PC-3 (cell line): ENCODE results near the gene MBOAT1. TPM values are rescaled to one million over a fixed set of nuclear protein-coding genes. Genes with fewer than 3 reads are reported as not detected.

Experiments
- ATAC-seq: fragments of 200-7000 bp; cut with Tn5 transposase; 2 replicates; pipeline ENCODE4 v1.9.1; 2020; ENCODE audit warnings: mild to moderate bottlenecking, moderate library complexity
- BruUV-seq: library from RNA; stranded (reverse); fragments of 400-500 nt; replicated peaks from 2 replicates; lab custom pipeline; 2021; lab: Mats Ljungman, UMichigan
- CTCF ChIA-PET: fragments of 300-600 bp; sonication (Branson Sonifier 250); formaldehyde crosslinking; loops from one replicate; lab custom pipeline; 2022; ENCODE audit warnings: antibody characterized with exemption; lab: Charles Lee
- POLR2A ChIA-PET: fragments of 300-600 bp; sonication (Branson Sonifier 250); formaldehyde crosslinking; loops from one replicate; lab custom pipeline; 2022; ENCODE audit warnings: antibody characterized with exemption; ENCODE audit not compliant: unreplicated experiment; lab: Charles Lee
- DNase-seq: peaks from one replicate; pipeline ENCODE4 v3.0.0-alpha.2; 2015
- H2AFZ ChIP-seq: fragments of 300-600 bp; sonication (generic); 2 replicates; pipeline ENCODE4 v1.6.0; 2016; ENCODE audit warnings: antibody characterized with exemption, low read length
- H3F3A ChIP-seq: fragments of 300-600 bp; sonication (generic); one replicate; pipeline ENCODE4 v1.6.0; 2017; ENCODE audit warnings: antibody characterized with exemption, low read length, control low read depth, mild to moderate bottlenecking; ENCODE audit not compliant: unreplicated experiment
- H3K27ac ChIP-seq: fragments of 300-600 bp; sonication (generic); 2 replicates; pipeline ENCODE4 v1.5.1; 2016; ENCODE audit warnings: mild to moderate bottlenecking, low read length
- H3K27me3 ChIP-seq: fragments of 300-600 bp; sonication (generic); 2 replicates; pipeline ENCODE4 v1.6.1; 2016; ENCODE audit warnings: low read length, mixed read lengths
- H3K36me3 ChIP-seq: fragments of 300-600 bp; sonication (generic); 2 replicates; pipeline ENCODE4 v1.6.1; 2016; ENCODE audit warnings: low read depth, mixed run types, low read length, mixed read lengths
- H3K4me1 ChIP-seq: fragments of 300-600 bp; sonication (generic); 2 replicates; pipeline ENCODE4 v1.5.1; 2016; ENCODE audit warnings: low read length; ENCODE audit not compliant: insufficient read depth
- H3K4me2 ChIP-seq: fragments of 300-600 bp; sonication (generic); 2 replicates; pipeline ENCODE4 v1.6.0; 2016; ENCODE audit warnings: low read length
- H3K4me3 ChIP-seq: fragments of 300-600 bp; sonication (generic); 2 replicates; pipeline ENCODE4 v1.5.1; 2016; ENCODE audit warnings: mild to moderate bottlenecking, low read length, mixed read lengths
- H3K79me2 ChIP-seq: fragments of 300-600 bp; sonication (generic); 2 replicates; pipeline ENCODE4 v1.6.1; 2017; ENCODE audit warnings: low read length, mixed read lengths
- H3K9ac ChIP-seq: fragments of 300-600 bp; sonication (generic); 2 replicates; pipeline ENCODE4 v1.6.0; 2016; ENCODE audit warnings: mild to moderate bottlenecking, low read length
- H3K9me2 ChIP-seq: fragments of 300-600 bp; sonication (generic); replicated peaks from 2 replicates; pipeline ENCODE4 v1.6.1; 2016; ENCODE audit warnings: mixed run types, low read length, mixed read lengths
- H3K9me3 ChIP-seq: fragments of 300-600 bp; sonication (generic); 2 replicates; pipeline ENCODE4 v1.6.1; 2016; ENCODE audit warnings: low read length, mixed read lengths
- H4K20me1 ChIP-seq: fragments of 300-600 bp; sonication (generic); 2 replicates; pipeline ENCODE4 v1.6.1; 2016; ENCODE audit warnings: low read length, mixed read lengths
- CTCF ChIP-seq: fragments of 300-600 bp; sonication (generic); conservative IDR thresholded peaks from 2 replicates; pipeline ENCODE4 v1.5.1; 2017; ENCODE audit warnings: antibody characterized with exemption, low read depth, mild to moderate bottlenecking, low read length
- EZH2 ChIP-seq: fragments of 300-600 bp; sonication (generic); IDR thresholded peaks from one replicate; pipeline ENCODE4 v1.6.1; 2017; ENCODE audit warnings: antibody characterized with exemption, mild to moderate bottlenecking, low read length; ENCODE audit not compliant: unreplicated experiment
- EZH2phosphoT487 ChIP-seq: fragments of 300-600 bp; sonication (generic); IDR thresholded peaks from 2 replicates; pipeline ENCODE4 v1.6.1; 2018; ENCODE audit warnings: mild to moderate bottlenecking, antibody characterized with exemption, low read length, borderline replicate concordance
- intact Hi-C: fragments of 100-400 bp; cut with micrococcal nuclease; formaldehyde crosslinking; loops from 2 replicates; pipeline ENCODE4 v1.9.0; 2023
- total RNA-seq: library from RNA; depleted of rRNA; stranded (reverse); fragments of >200 nt; gene quantifications from 2 replicates; pipeline ENCODE4 v1.2.3, GENCODE V29; 2014

The MBOAT1 gene
- total RNA-seq, 1 experiment from 2014 or later, result 8.4 TPM

GRCh38 chr6:20213271-20213798 lies 1.1 kb upstream of the MBOAT1 start:
- peak overlapping the region; percentile 74 for H3K27ac ChIP-seq
- no peaks in the 10 kb centered on the region for H3K9me2 ChIP-seq
- intact Hi-C loops, result loop anchor here (2.0 to 10.0 kb wide), 4 partner anchors 74 to 321 kb away; partner anchors contain the start of genes CDKAL1 and E2F3
- peaks cover 27% of the 10 kb centered on the region for H3K79me2 ChIP-seq
- ATAC-seq (no peak), DNase-seq (no peak)
- peak overlapping the region; percentile 95 for H2AFZ ChIP-seq
- ChIA-PET POLR2A (interaction anchor here (0.5 to 0.6 kb wide), 3 partner anchors 11 to 651 kb away, joined by 3 to 7 read pairs (median 5); no protein-coding TSS in a partner anchor), CTCF (interaction anchor here (1.8 kb wide), 1 partner anchor 86 kb away, joined by 5 read pairs; no protein-coding TSS in a partner anchor)
- no peaks in the 10 kb centered on the region for H3K27me3 ChIP-seq
- no peaks in the 10 kb centered on the region for H3F3A ChIP-seq
- H3K4me3 ChIP-seq, result peak overlapping the region; percentile 73
- H3K36me3 ChIP-seq, result no peaks in the 10 kb centered on the region
- H3K9ac ChIP-seq, result peak overlapping the region; percentile 74
- TF ChIP-seq CTCF, result no peak
- no peak for TF ChIP-seq EZH2phosphoT487
- TF ChIP-seq EZH2, result no peak
- peak overlapping the region; percentile 95 for H3K4me2 ChIP-seq
- BruUV-seq, result TSS peak; percentile 77
- no peaks in the 10 kb centered on the region for H3K9me3 ChIP-seq
- H4K20me1 ChIP-seq, result no peaks in the 10 kb centered on the region
- H3K4me1 ChIP-seq, result peaks cover 20% of the 10 kb centered on the region

DNA sequence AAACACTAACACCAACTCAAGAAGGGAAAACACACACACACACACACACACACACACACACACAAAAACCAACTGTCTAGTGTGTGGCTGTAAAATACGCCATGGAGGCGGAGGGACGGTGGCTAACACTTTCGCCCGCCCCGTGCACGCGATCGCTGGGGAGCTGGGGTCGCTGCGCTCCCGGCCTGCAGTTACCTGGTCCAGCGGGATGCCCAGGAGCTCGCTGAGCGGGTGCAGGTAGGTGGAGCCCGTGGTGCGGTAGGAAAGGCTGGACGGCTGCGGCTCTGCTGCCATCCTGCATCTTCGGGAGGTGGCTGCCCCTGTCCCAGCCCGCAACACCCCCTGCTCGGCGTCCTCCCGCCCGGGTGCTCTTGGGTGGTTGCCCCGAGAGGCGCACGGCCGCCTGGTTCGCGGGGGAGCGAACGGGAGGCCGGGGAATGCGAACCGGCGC lies 303 bp downstream of the MBOAT1 start:
- Histone ChIP-seq H3K9ac (peak overlapping the region; percentile 74), H3K79me2 (peaks cover 39% of the 10 kb centered on the region), H3K36me3 (no peaks in the 10 kb centered on the region), H3K9me2 (no peaks in the 10 kb centered on the region), H3K4me1 (peaks cover 15% of the 10 kb centered on the region), H4K20me1 (no peaks in the 10 kb centered on the region), H3K4me2 (peak overlapping the region; percentile 95), H2AFZ (peak overlapping the region; percentile 95), H3K9me3 (no peaks in the 10 kb centered on the region), H3K4me3 (peak overlapping the region; percentile 73), H3F3A (no peaks in the 10 kb centered on the region), H3K27ac (peak overlapping the region; percentile 74), H3K27me3 (no peaks in the 10 kb centered on the region)
- TF ChIP-seq EZH2 (no peak), CTCF (0 out of 2 replicates have a peak, but pooled peaks have one; percentile 8), EZH2phosphoT487 (no peak)
- peak; percentile 37 for ATAC-seq
- BruUV-seq, result no TSS peak
- POLR2A ChIA-PET, result interaction anchor here (0.6 kb wide), 1 partner anchor 1725 kb away, joined by 6 read pairs; no protein-coding TSS in a partner anchor
- CTCF ChIA-PET, result interaction anchor here (1.8 kb wide), 1 partner anchor 85 kb away, joined by 5 read pairs; no protein-coding TSS in a partner anchor
- intact Hi-C loops, result loop anchor here (1.0 to 10.0 kb wide), 5 partner anchors 29 to 323 kb away; partner anchors contain the start of genes CDKAL1 and E2F3
- peak; percentile 49 for DNase-seq
